ENCODE results near the gene RTN4RL1. TPM values are rescaled to one million over a fixed set of nuclear protein-coding genes. Genes with fewer than 3 reads are reported as not detected.

Gene RTN4RL1
- total RNA-seq, 1 experiment from 2014 or later, result 0.22 TPM

DNA sequence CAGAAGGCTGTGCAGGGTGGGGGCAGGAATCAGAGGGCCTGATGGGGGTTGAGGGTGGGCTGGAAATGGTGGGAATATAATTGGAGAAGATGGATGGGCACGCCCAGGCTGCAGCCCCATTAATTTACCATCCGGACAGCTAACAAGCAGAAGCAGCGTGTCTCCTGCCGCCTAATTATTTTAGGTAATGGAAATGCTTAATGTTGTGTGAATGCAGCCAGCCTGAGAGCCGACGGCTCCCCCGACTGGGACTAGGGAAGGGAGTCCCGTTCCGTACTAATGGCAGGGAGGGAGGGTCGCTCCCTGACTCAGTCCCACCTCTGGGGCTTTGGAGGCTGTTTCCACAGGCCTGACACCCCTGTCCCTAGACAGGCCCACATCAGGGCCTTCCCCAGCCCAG lies 12.0 kb upstream of the RTN4RL1 start:
- no peaks in the 10 kb centered on the region for H3K9me3 ChIP-seq (ENCODE audit: control insufficient read depth, low read depth, low read length)
- H2BK5ac ChIP-seq (ENCODE audit: insufficient read length, low read length), result no peak overlapping the region
- TF ChIP-seq, protein P1, sequence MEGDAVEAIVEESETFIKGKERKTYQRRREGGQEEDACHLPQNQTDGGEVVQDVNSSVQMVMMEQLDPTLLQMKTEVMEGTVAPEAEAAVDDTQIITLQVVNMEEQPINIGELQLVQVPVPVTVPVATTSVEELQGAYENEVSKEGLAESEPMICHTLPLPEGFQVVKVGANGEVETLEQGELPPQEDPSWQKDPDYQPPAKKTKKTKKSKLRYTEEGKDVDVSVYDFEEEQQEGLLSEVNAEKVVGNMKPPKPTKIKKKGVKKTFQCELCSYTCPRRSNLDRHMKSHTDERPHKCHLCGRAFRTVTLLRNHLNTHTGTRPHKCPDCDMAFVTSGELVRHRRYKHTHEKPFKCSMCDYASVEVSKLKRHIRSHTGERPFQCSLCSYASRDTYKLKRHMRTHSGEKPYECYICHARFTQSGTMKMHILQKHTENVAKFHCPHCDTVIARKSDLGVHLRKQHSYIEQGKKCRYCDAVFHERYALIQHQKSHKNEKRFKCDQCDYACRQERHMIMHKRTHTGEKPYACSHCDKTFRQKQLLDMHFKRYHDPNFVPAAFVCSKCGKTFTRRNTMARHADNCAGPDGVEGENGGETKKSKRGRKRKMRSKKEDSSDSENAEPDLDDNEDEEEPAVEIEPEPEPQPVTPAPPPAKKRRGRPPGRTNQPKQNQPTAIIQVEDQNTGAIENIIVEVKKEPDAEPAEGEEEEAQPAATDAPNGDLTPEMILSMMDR (conservative IDR thresholded peaks at IDR 0.05), result no peak
- no peak overlapping the region for H3K4me2 ChIP-seq (ENCODE audit: insufficient read depth, insufficient read length, low read length)
- no peak overlapping the region for H3K18ac ChIP-seq (ENCODE audit: insufficient read length, low read depth, low read length)
- no peak overlapping the region for H2AK5ac ChIP-seq (ENCODE audit: insufficient read length, low read length)
- no peak overlapping the region for H2BK120ac ChIP-seq (ENCODE audit: low read depth, low read length, poor library complexity, severe bottlenecking)
- H3K4me1 Mint-ChIP-seq, result peaks cover 2 to 28% of the 10 kb centered on the region in 2 experiments
- H4K5ac ChIP-seq (ENCODE audit: insufficient read length, low read depth, low read length), result no peak overlapping the region
- no peak overlapping the region for H3T11ph ChIP-seq (ENCODE audit: low read length)
- peaks cover 6% of the 10 kb centered on the region for H3K23me2 ChIP-seq (ENCODE audit: insufficient read length, low read depth, low read length, poor library complexity, severe bottlenecking)
- H3K27me3 Mint-ChIP-seq (ENCODE audit: low read depth), result no peaks in the 10 kb centered on the region
- no peak overlapping the region for H4K91ac ChIP-seq (ENCODE audit: insufficient read length, low read depth, low read length)
- no peak overlapping the region for H2BK15ac ChIP-seq (ENCODE audit: low read depth, low read length)
- no peak overlapping the region for H2AFZ ChIP-seq (ENCODE audit: low read length)
- DNase-seq, result no peak
- no peaks in the 10 kb centered on the region; a peak in 1 of 5 replicates for H3K9me3 Mint-ChIP-seq
- no peak overlapping the region for H3K27ac ChIP-seq (ENCODE audit: insufficient read length, low read depth, low read length)
- H2BK20ac ChIP-seq (ENCODE audit: low read depth, low read length, poor library complexity, severe bottlenecking), result no peak overlapping the region
- H4K20me1 ChIP-seq (ENCODE audit: control insufficient read depth, insufficient read depth, insufficient read length), result no peaks in the 10 kb centered on the region
- H3K36me3 Mint-ChIP-seq (ENCODE audit: insufficient read depth in 1 of 3, low read depth in 3 of 3), result peaks cover 0 to 13% (median 11%) of the 10 kb centered on the region in 3 experiments; a peak in 6 of 7 replicates
- no peak overlapping the region for H3K4ac ChIP-seq (ENCODE audit: low read depth, low read length)
- H3K23ac ChIP-seq (ENCODE audit: insufficient read length, low read depth, low read length), result no peak overlapping the region
- H3K56ac ChIP-seq (ENCODE audit: insufficient read length, low read depth, low read length), result no peak overlapping the region
- H3K79me1 ChIP-seq (ENCODE audit: insufficient read depth, low read depth, low read length, poor library complexity, severe bottlenecking), result no peaks in the 10 kb centered on the region
- H3K27me3 ChIP-seq (ENCODE audit: insufficient read depth, low read length), result no peaks in the 10 kb centered on the region
- H2BK12ac ChIP-seq (ENCODE audit: insufficient read length, low read depth, low read length), result no peak overlapping the region
- no peak overlapping the region for H3K9ac ChIP-seq (ENCODE audit: extremely low read depth, insufficient read length, low read length)
- H3K27ac Mint-ChIP-seq, result no peak overlapping the region; a peak in 1 of 7 replicates
- no peak overlapping the region for H4K8ac ChIP-seq (replicated peaks; ENCODE audit: insufficient read length, low read depth, low read length)
- H3K4me1 ChIP-seq (ENCODE audit: insufficient read depth, low read length), result no peaks in the 10 kb centered on the region
- no CpG with 5 or more reads among the region's 10 CpGs for WGBS (ENCODE audit: extremely low coverage, insufficient read length, low lambda C conversion rate)
- no peak overlapping the region for H3K4me3 Mint-ChIP-seq
- H3K14ac ChIP-seq (ENCODE audit: insufficient read depth, low read length), result no peak overlapping the region
- no peaks in the 10 kb centered on the region for H3K79me2 ChIP-seq (ENCODE audit: insufficient read depth, low read length)

All from H9 (cell line).